Activated T-helper 2 cell treated with anti-CD3 and anti-CD28 coated beads, Interferon-gamma antibody, Interleukin-2, Interleukin-4, amounts not matched to agents 10 μg/mL and 5 μg/mL and 100 μg/mL, durations not matched to agents 14 hours and 24 hours and 36 hours (primary cell): ENCODE results near the gene NLRP6. TPM values are rescaled to one million over a fixed set of nuclear protein-coding genes. Genes with fewer than 3 reads are reported as not detected.
"Not testable (repeated sequence)": the region's sequence is repeated elsewhere in the genome, so short reads cannot be mapped to it uniquely, and the experiment has no call there.

Experiments used
- DNase-seq: peaks from one replicate; pipeline ENCODE4 v3.0.0; 2021; ENCODE audit warnings: low spot score
- H3K27ac Mint-ChIP-seq: one replicate; pipeline ENCODE4 v1.8.0; 2021; ENCODE audit warnings: mixed read lengths
- H3K27me3 Mint-ChIP-seq: one replicate; pipeline ENCODE4 v1.8.0; 2021; ENCODE audit warnings: low read depth, mixed read lengths
- H3K36me3 Mint-ChIP-seq: one replicate; pipeline ENCODE4 v1.8.0; 2021; ENCODE audit warnings: low read depth, mixed read lengths
- H3K4me1 Mint-ChIP-seq: one replicate; pipeline ENCODE4 v1.8.0; 2021; ENCODE audit warnings: low read depth, mixed read lengths
- H3K4me3 Mint-ChIP-seq: one replicate; pipeline ENCODE4 v1.8.0; 2021; ENCODE audit warnings: low read depth, mild to moderate bottlenecking, moderate library complexity, mixed read lengths
- H3K9me3 Mint-ChIP-seq: one replicate; pipeline ENCODE4 v1.8.0; 2021; ENCODE audit warnings: mixed read lengths
- intact Hi-C: fragments of 100-400 bp; cut with micrococcal nuclease; formaldehyde crosslinking; loops from one replicate; pipeline ENCODE4 v1.15.1; 2023
- total RNA-seq: library from RNA; stranded (reverse); gene quantifications from 2 replicates; pipeline ENCODE4 v1.2.3, GENCODE V29; 2022

NLRP6 gene
- total RNA-seq, 1 donor from 2014 or later, result 1.1 TPM

DNA sequence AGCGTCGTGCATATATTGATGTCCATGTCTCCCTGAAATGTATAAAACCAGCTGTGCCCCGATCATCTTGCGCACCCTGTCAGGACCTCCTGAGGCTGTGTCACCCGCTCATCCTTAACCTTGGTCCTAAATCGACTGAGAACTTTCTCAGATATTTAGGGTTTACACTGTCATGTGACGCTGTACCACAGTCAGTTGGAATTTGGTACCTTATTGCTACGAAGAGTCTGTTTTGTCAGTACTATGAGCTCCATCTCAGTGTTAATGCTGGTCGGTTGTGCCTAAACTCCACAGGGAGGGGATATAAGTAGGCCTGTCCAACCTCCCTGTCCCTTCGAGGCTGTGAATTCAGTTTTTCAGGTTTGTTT lies 27.6 kb downstream of the NLRP6 start:
- Mint-ChIP-seq H3K9me3 (no peaks in the 10 kb centered on the region), H3K27ac (peak overlapping the region; percentile 10), H3K4me3 (no peak overlapping the region), H3K27me3 (peaks cover 3% of the 10 kb centered on the region), H3K4me1 (peaks cover 24% of the 10 kb centered on the region), H3K36me3 (peaks cover 21% of the 10 kb centered on the region)
- intact Hi-C loops, result no loop called here
- no peak for DNase-seq

DNA sequence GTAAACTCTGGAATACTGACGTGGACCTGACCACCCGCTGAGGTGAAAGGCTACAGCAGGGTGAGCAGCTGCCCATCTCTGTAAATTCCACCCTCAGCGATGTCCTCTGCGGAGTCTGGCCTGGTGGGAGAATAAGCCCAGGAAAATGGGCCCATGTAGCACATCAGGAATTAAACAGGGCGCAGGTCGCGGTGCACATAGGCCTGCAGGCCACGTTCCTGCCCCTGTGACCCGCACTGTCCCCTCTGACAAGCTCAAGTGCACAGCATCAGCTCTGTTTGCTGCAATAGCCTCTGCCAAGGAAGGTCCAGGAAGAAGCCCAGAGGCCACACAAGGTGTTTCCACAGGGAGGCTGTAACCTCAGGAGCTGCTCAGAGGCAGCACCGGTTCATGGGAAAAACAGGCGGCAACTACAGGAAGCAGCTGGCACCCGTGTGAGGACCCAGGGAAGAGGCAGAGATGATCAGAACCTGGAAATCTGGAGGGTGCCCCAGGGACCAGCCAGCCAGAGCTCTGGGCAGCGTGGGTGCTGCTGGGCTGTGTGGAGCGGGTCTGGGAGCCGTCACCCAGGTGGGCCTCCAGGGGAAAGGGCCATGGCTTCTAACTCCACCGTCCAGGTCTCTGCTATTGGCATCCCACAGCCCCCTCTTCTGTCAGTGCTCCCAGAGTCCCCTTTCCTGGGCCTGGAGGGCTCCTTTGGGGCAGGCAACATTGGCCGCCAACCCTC lies 28.6 kb downstream of the NLRP6 start:
- H3K36me3 Mint-ChIP-seq, result peaks cover 22% of the 10 kb centered on the region
- H3K9me3 Mint-ChIP-seq, result no peaks in the 10 kb centered on the region
- intact Hi-C loops, result no loop called here
- DNase-seq, result no peak
- peaks cover 26% of the 10 kb centered on the region for H3K4me1 Mint-ChIP-seq
- H3K27me3 Mint-ChIP-seq, result no peaks in the 10 kb centered on the region
- peak overlapping the region; percentile 91 for H3K27ac Mint-ChIP-seq
- H3K4me3 Mint-ChIP-seq, result peak overlapping the region; percentile 95

DNA sequence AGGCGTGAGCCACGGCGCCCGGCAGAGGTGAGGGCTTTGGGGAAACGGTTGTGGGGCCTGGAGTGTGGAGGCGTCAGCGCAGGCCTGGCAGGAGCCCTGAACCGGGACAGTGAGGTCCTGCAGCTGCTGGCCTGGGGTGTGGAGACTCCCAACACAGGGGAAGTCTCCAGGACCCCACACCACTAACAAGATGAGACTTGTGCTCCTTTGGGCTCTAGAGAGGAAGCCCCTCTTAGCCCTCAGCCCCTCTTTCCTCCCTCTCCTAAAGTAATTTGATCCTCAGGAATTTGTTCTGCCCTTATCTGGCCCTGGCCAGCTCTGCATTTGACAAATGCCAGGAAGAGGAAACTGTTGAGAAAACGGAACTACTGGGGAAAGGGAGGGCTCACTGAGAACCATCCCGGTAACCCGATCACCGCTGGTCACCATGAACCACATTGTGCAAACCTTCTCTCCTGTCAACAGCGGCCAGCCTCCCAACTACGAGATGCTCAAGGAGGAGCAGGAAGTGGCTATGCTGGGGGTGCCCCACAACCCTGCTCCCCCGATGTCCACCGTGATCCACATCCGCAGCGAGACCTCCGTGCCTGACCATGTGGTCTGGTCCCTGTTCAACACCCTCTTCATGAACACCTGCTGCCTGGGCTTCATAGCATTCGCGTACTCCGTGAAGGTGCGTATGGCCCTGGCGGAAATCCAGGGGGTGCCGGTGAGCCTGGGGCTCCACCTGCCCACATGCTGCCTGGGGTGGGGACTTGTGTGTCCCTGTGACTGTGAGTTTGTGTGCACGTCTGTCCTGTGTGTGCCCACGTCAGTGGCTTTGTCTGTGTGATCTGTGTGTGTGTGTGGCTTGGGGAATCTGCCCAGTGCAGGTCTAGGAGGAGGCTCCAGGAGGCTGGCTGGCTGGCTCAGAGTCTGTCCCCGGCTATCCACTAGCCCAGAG lies 29.8 kb downstream of the NLRP6 start, which contains the start of gene IFITM2:
Gene IFITM2 (plus strand): TSS at position 51 of the 943 bp plus-strand sequence. CDS start 377 bp downstream, at position 428.
- Mint-ChIP-seq H3K4me3 (peak within 1 kb of the TSS; percentile 95), H3K36me3 (peaks cover 25% of the 10 kb centered on the region), H3K4me1 (peaks cover 31% of the 10 kb centered on the region), H3K27ac (peak within 1 kb of the TSS; percentile 91)
- H3K9me3 Mint-ChIP-seq, intact Hi-C loops, H3K27me3 Mint-ChIP-seq: not testable (repeated sequence)
- peak; percentile 62 for DNase-seq

DNA sequence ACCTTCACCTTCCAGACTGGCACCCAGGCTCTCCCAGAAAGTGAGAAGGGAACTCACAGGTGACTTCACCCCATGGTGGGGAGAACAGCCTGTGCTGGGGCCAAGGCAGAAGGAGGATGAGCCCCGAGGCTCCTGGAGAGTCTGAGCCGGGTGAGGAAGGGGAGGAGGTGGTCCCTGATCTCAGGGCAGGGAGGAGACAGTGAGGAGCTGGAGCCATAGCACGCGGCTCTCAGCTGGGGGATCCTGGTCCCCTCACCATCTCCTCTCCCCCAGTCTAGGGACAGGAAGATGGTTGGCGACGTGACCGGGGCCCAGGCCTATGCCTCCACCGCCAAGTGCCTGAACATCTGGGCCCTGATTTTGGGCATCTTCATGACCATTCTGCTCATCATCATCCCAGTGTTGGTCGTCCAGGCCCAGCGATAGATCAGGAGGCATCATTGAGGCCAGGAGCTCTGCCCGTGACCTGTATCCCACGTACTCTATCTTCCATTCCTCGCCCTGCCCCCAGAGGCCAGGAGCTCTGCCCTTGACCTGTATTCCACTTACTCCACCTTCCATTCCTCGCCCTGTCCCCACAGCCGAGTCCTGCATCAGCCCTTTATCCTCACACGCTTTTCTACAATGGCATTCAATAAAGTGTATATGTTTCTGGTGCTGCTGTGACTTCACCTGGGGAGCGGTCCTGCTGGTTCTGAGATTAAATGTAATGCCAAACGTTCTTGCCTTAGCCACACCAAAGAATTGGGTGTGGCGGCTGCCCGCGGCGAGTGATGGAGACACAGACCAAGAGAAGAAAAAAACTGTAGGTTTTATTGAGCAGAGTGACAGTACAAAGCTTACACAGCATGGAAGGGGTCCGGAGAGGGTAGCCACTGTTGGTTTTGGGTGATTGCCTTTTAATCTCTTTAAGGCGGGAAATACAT lies 30.8 kb downstream of the NLRP6 start:
- H3K27ac Mint-ChIP-seq, result peak overlapping the region; percentile 91
- peaks cover 27% of the 10 kb centered on the region for H3K36me3 Mint-ChIP-seq
- DNase-seq, H3K27me3 Mint-ChIP-seq, H3K9me3 Mint-ChIP-seq, intact Hi-C loops: not testable (repeated sequence)
- H3K4me1 Mint-ChIP-seq, result peaks cover 33% of the 10 kb centered on the region
- H3K4me3 Mint-ChIP-seq, result peak overlapping the region; percentile 95

DNA sequence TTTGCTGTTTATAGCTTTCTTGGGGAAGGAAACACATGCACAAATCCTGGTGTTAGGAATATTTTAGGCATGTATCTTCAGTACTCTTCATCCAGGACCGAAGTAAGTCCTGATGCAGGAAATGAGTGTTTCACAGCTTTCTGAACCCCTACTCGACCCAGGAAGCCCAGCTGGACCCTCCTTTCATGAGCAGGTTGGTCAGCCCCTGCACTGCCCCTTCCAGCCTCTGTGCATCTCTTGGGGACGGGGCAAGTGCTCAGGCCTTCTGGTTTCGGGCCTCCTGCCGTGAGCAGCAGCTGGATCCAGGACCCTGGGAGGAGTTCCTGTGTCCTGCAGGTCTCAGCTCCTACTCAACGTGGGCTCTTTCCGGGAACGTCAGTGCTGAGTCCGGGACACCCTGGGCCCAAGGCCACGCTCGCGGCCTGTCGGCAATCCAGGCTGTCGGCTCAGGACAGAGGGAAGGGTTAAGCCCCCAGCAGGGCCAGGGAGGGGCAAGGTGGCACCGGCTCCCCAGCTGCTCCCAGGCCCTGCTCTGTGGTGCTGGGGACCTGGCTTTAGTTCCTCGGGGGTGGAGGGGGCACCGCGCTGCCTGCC lies 31.9 kb downstream of the NLRP6 start:
- not testable (repeated sequence) for H3K9me3 Mint-ChIP-seq, H3K27me3 Mint-ChIP-seq, DNase-seq
- H3K27ac Mint-ChIP-seq, result peak overlapping the region; percentile 91
- peaks cover 38% of the 10 kb centered on the region for H3K36me3 Mint-ChIP-seq
- intact Hi-C loops, result loop anchor here (5.0 kb wide), 1 partner anchor 103 kb away; the partner anchor contains the start of genes BET1L and RIC8A
- H3K4me3 Mint-ChIP-seq, result peak overlapping the region; percentile 95
- H3K4me1 Mint-ChIP-seq, result peaks cover 33% of the 10 kb centered on the region

DNA sequence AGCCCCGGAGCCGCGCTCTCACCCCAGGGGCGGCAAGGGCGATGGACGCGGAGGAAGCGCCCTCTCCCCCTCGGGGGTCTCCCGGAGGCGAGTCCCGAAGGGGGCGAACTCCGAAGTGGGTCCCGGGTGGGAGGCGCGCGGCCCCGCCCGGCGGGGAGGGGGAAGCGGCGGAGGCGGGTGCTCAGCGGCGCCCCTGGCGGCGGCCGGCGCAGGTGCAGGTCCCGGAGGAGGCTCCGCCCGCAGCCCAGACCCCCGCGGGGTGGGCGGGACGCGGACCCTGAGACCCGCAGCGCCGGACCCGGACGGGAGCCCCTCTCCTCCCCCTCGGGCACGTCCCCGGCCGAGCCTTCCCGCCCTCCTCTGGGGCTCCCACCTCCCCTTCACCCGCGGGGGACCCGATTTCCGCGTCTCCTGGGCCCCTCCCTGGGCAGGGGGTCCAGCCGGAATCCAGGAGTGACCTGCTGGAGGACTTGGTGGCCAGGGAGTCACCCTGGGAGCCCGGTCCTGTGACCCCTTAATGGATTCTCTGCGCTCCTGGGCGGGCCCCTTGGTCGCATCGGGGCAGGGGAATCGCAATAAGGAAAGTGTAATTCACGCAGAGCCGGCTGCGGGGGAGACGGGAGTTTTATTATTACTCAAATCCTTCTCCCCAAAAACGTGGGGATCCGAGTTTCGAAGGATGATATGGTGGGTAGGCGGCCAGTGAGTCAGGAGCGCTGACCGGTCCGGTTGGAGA lies 33.0 kb downstream of the NLRP6 start:
- not testable (repeated sequence) for DNase-seq, H3K9me3 Mint-ChIP-seq, H3K27me3 Mint-ChIP-seq
- Mint-ChIP-seq H3K36me3 (peaks cover 45% of the 10 kb centered on the region), H3K4me1 (peaks cover 26% of the 10 kb centered on the region), H3K4me3 (peak overlapping the region; percentile 90), H3K27ac (peak overlapping the region; percentile 91)
- intact Hi-C loops, result loop anchor here (5.0 kb wide), 1 partner anchor 104 kb away; the partner anchor contains the start of genes BET1L and RIC8A

DNA sequence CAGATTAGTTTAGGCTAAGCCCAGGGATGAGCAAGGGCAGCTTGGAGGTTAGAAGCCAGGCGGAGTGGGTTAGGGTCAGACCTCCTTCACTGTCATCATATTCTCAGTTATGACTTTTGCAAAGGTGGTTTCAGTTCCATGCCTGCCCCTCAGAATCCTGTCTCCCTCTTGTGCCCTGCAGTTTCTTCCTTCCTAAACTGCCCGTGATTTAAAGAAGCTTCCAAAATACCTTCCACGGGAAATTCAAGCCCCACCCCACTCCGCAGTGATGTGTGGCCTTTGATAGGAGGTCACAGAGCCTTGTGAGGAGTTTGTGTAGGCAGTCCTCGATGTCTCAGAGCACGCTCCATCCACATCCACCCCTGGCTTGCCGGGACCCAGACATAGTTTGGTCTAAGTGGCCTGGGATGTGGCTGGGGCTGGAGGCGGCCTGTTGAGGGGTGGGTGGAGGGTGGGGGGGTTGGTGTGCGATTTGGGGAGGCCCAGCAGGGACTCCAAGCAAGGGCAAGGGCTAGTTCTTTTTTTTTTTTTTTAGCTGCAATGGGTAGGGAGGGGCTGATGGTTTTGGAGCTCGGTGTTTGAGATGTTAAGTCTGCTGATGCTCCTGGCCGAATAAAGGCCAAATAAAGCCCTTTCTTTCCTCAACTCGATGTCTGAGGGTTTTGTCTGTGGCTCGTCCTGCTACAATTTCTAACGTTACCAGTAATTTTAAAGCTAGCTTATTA lies 34.0 kb downstream of the NLRP6 start:
- DNase-seq, result no peak
- H3K4me3 Mint-ChIP-seq, result peak overlapping the region; percentile 90
- no peaks in the 10 kb centered on the region for H3K9me3 Mint-ChIP-seq
- peak overlapping the region; percentile 91 for H3K27ac Mint-ChIP-seq
- intact Hi-C loops, result loop anchor here (2.0 to 5.0 kb wide), 5 partner anchors 15 to 105 kb away; partner anchors contain the start of genes BET1L, PSMD13, RIC8A and SIRT3
- no peaks in the 10 kb centered on the region for H3K27me3 Mint-ChIP-seq
- H3K4me1 Mint-ChIP-seq, result peaks cover 34% of the 10 kb centered on the region
- H3K36me3 Mint-ChIP-seq, result peaks cover 56% of the 10 kb centered on the region

DNA sequence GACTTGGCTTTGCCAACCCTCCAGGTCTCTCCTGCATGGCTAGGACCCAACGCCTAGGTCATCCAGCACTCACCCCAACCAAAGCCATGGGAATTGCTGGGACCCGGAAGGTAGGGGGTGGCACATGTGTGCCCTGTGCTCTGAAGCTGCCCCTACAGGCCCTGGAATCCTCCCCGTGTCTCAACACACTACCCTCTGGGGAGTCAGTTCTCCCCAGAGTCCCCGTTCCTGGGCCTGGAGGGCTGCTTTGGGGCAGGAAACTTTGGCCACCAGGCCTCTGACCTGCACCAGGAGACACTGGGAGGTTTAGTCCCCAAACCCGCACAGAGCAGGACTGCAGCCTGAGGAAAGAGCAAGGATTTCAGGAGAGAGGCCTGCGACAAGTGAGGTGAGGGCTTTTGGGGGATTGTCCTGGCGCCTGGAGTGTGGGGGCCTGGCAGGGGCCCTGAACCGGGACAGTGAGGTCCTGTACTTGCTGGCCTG lies 35.1 kb downstream of the NLRP6 start:
- DNase-seq, result no peak
- Mint-ChIP-seq H3K27me3 (no peaks in the 10 kb centered on the region), H3K4me1 (peaks cover 34% of the 10 kb centered on the region), H3K9me3 (no peaks in the 10 kb centered on the region), H3K4me3 (peak overlapping the region; percentile 90), H3K36me3 (peaks cover 58% of the 10 kb centered on the region), H3K27ac (peak overlapping the region; percentile 91)
- intact Hi-C loops, result loop anchor here (2.0 to 5.0 kb wide), 5 partner anchors 13 to 106 kb away; partner anchors contain the start of genes BET1L, PSMD13, RIC8A and SIRT3

DNA sequence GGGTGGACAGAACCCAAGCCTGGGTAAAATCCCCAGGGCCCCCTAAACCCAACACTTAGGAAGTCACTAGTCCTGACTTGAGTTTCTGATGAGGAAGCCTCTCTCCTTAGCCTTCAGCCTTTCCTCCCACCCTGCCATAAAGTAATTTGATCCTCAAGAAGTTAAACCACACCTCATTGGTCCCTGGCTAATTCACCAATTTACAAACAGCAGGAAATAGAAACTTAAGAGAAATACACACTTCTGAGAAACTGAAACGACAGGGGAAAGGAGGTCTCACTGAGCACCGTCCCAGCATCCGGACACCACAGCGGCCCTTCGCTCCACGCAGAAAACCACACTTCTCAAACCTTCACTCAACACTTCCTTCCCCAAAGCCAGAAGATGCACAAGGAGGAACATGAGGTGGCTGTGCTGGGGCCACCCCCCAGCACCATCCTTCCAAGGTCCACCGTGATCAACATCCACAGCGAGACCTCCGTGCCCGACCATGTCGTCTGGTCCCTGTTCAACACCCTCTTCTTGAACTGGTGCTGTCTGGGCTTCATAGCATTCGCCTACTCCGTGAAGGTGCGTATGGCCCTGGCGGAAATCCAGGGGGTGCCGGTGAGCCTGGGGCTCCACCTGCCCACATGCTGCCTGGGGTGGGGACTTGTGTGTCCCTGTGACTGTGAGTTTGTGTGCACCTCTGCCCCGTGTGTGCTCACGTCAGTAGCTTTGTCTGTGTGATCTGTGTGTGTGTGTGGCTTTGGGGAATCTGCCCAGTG lies 35.8 kb downstream of the NLRP6 start, which contains the start of gene IFITM1:
Gene IFITM1 (plus strand): TSS at position 254 of the 767 bp plus-strand sequence. CDS start 131 bp downstream, at position 385.
- H3K4me1 Mint-ChIP-seq, result peaks cover 34% of the 10 kb centered on the region
- peak within 1 kb of the TSS; percentile 91 for H3K27ac Mint-ChIP-seq
- DNase-seq, result peak; percentile 74
- peaks cover 51% of the 10 kb centered on the region for H3K36me3 Mint-ChIP-seq
- intact Hi-C loops, result loop anchor here (2.0 to 5.0 kb wide), 5 partner anchors 13 to 107 kb away; partner anchors contain the start of genes BET1L, PSMD13, RIC8A and SIRT3
- peak within 1 kb of the TSS; percentile 90 for H3K4me3 Mint-ChIP-seq
- no peaks in the 10 kb centered on the region for H3K9me3 Mint-ChIP-seq
- no peaks in the 10 kb centered on the region for H3K27me3 Mint-ChIP-seq

DNA sequence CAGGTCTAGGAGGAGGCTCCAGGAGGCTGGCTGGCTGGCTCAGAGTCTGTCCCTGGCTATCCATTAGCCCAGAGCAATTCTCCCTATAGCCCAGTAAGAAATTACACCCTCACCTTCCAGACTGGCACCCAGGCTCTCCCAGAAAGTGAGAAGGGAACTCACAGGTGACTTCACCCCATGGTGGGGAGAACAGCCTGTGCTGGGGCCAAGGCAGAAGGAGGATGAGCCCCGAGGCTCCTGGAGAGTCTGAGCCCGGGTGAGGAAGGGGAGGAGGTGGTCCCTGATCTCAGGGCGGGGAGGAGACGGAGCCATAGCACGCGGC lies 36.3 kb downstream of the NLRP6 start:
- H3K27me3 Mint-ChIP-seq, H3K9me3 Mint-ChIP-seq, DNase-seq: not testable (repeated sequence)
- peak overlapping the region; percentile 90 for H3K4me3 Mint-ChIP-seq
- peaks cover 33% of the 10 kb centered on the region for H3K4me1 Mint-ChIP-seq
- H3K27ac Mint-ChIP-seq, result peak overlapping the region; percentile 91
- peaks cover 46% of the 10 kb centered on the region for H3K36me3 Mint-ChIP-seq
- intact Hi-C loops, result loop anchor here (5.0 kb wide), 1 partner anchor 107 kb away; the partner anchor contains the start of genes BET1L and RIC8A
